ELF-1 (cell line): Measurements from ENCODE around the gene NCR3LG1.

Experiments
- DNase-seq: peaks from one replicate; pipeline ENCODE4 v3.0.0-alpha.2; 2016; ENCODE audit warnings: low read depth, low spot score

Gene NCR3LG1, protein sequence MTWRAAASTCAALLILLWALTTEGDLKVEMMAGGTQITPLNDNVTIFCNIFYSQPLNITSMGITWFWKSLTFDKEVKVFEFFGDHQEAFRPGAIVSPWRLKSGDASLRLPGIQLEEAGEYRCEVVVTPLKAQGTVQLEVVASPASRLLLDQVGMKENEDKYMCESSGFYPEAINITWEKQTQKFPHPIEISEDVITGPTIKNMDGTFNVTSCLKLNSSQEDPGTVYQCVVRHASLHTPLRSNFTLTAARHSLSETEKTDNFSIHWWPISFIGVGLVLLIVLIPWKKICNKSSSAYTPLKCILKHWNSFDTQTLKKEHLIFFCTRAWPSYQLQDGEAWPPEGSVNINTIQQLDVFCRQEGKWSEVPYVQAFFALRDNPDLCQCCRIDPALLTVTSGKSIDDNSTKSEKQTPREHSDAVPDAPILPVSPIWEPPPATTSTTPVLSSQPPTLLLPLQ

DNA sequence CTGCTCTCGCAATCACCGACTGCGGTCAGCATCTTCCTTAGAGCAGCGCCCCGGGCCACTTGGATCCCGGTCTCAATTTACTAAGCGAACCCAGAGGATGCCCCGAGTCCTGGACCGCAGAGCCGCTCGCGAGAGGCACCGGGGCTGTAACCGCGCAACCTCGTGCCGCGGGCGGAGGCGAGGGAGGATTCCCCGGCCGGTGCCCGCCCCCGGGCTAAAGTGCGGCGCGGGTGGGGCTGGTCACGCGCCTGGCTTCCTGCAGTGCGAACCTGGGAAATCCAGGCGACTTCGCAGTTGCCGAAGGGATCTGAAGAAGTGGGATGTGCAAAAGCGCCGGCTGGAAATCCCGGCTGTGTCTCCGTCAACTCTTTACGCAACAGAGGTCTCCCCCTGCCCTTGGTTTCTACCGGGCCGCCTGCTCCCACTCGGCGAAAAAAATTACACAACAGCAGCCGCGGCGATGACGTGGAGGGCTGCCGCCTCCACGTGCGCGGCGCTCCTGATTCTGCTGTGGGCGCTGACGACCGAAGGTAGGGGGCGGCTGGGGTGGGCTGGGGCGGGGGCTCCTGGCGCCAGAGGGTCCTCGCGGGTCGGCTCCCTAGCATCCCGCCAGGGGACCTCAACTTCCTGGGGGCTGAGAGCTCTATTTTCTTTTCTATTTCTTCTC lies at the start of gene NCR3LG1:
Gene NCR3LG1 (plus strand): TSS at position 291 of the 667 bp plus-strand sequence. CDS start 170 bp downstream, at position 461.
- peak; percentile 50 for DNase-seq

- no peak for DNase-seq
Observed at GRCh38 chr11:17313349-17314231, 38.0 kb upstream of the NCR3LG1 start.

- DNase-seq, result no peak
Observed at GRCh38 chr11:17314232-17314547, 37.4 kb upstream of the NCR3LG1 start.

- DNase-seq, result no peak
Observed at GRCh38 chr11:17314904-17315426, 36.6 kb upstream of the NCR3LG1 start.

- peak; percentile 6 for DNase-seq
Observed at GRCh38 chr11:17328871-17329494, 22.6 kb upstream of the NCR3LG1 start.

DNA sequence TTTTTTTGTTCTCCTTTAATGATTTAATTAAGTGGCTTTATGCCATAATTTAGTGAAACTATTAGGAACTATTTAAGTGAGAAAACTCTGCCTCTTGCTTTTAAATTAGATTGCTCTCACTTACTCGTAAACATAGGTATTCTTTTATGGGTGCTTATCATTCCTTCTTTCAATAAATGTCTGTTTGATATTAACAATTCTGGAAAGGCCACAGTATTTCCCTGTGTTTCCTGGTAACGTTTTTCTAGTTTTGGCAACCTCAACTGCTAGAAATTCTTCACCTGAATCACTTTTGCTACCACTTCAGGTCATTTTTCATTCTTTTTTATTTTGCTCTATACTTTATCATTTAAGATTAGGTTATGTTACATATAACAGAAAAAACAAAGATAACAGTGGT lies 19.9 kb upstream of the NCR3LG1 start:
- DNase-seq, result no peak

GRCh38 chr11:17333799-17334586 lies 17.6 kb upstream of the NCR3LG1 start:
- DNase-seq, result no peak

DNA sequence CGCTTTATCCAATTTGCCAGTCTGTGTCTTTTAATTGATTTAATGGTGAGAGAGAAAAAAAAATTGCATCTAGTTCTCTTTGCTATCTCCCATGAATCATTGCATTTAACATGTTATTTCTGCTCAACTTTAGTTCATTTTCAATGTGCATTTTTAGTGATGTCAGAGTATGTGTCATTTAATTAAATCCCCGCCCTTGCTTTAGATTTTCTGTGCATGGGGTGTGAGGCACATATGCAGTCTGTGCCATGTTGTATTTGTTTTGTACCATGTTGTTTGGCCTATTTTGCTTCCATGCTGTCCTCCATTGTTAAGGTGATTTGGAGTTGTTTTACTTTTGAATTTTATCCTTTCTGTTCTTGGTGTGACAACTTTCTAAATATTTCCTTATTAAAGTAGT lies 8.3 kb upstream of the NCR3LG1 start:
- DNase-seq, result no peak

DNA sequence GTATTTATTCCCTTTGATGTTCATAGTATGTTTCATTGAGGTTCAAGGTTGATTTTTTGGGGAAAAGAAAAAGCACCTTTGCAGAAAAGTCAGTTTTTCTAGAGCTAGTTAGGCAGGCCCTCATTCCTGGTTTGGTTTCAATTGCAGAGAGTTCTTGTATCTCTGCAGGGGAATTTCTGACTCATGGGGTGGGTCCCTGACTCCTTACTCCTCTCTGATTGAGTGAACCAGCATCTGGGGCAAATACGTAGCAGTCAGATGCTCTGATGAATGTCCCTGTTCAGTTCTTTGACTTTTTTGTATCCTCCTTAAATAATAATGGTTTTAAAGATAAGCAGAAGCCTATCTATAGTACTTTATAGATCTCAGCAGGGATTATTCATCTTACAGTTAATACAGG lies 7.7 kb upstream of the NCR3LG1 start:
- DNase-seq, result no peak

GRCh38 chr11:17347676-17348075 lies 3.9 kb upstream of the NCR3LG1 start:
- DNase-seq, result no peak

- DNase-seq, result no peak
Observed at GRCh38 chr11:17350455-17351171, 987 bp upstream of the NCR3LG1 start.

DNA sequence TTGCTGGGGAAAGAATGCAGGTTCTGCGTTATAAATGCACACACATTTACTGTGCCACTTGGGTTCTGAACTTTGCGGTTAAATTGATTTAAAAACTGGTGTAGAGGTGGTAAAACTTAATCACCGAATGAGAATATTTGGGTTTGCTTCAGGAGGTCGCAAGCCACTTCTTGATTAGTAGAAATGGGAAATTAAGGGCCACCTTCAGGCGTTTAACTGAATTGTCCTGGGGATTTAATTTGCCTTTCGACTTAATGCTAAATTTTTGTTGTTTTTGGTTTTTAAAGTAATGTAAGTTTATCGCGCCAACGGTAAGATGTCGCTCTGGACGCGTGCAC lies 459 bp upstream of the NCR3LG1 start:
- no peak for DNase-seq

- DNase-seq, result peak; percentile 74
Observed at GRCh38 chr11:17352950-17353820, 1.6 kb downstream of the NCR3LG1 start.

- DNase-seq, result peak; percentile 5
Observed at GRCh38 chr11:17353821-17354600, 2.4 kb downstream of the NCR3LG1 start.

- peak; percentile 69 for DNase-seq
Observed at GRCh38 chr11:17354601-17354991, 3.0 kb downstream of the NCR3LG1 start.

- DNase-seq, result no peak
Observed at GRCh38 chr11:17366495-17366894, 14.9 kb downstream of the NCR3LG1 start.

DNA sequence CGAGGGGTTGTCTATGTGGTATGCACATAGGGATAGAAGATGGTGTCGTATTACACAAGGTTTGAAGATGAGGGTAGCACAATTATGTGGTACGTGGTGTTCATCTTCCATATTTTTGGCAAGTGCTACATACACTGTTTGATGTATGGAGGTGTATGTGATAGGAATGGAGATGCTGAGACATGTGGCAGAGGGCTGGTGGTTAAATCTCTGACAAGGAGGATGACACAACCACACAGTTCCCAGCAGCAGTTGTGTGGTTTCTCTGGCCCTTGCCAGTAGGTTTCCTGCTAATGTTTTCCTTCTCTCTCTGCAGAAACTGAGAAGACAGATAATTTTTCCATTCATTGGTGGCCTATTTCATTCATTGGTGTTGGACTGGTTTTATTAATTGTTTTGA lies 17.0 kb downstream of the NCR3LG1 start:
- DNase-seq, result no peak

- no peak for DNase-seq
Observed at GRCh38 chr11:17369094-17369493, 17.5 kb downstream of the NCR3LG1 start.
